Endothelial cell of umbilical vein (primary cell): ENCODE data around the gene GRIFIN. TPM values are rescaled to one million over a fixed set of nuclear protein-coding genes. Genes with fewer than 3 reads are reported as not detected.

Source experiments
- BruUV-seq: library from RNA; stranded (reverse); fragments of 400-500 nt; replicated peaks from 2 replicates; lab custom pipeline; 2021; lab: Mats Ljungman, UMichigan
- CTCF ChIA-PET: fragments of 300-600, 350-600 bp; sonication (Branson Sonifier 250); formaldehyde crosslinking; loops from one replicate; lab custom pipeline; 2021; ENCODE audit warnings: antibody characterized with exemption, inconsistent platforms; lab: Charles Lee
- POLR2A ChIA-PET: fragments of 300-600, 350-600 bp; sonication (Branson Sonifier 250); formaldehyde crosslinking; loops from one replicate; lab custom pipeline; 2021; ENCODE audit warnings: antibody characterized with exemption, inconsistent platforms; lab: Charles Lee
- DNase-seq: peaks from one replicate; pipeline ENCODE4 v3.0.0-alpha.2; 2011; ENCODE audit warnings: low read depth, low spot score
- FAIRE-seq: peaks from 2 replicates; lab custom pipeline; 2011; peaks lifted over from hg19 to GRCh38; lab: Jason Lieb, UNC
- H2AFZ ChIP-seq: 2 replicates; pipeline ENCODE4 v1.6.0; 2012; ENCODE audit warnings: low read depth, low read length, control low read depth, inconsistent platforms
- H3K27ac ChIP-seq: 2 replicates; pipeline ENCODE4 v1.5.1; 2011; ENCODE audit warnings: low read depth, mild to moderate bottlenecking, control low read depth, low read length, moderate library complexity; ENCODE audit not compliant: insufficient read depth
- H3K27me3 ChIP-seq, 2 experiments: 2 replicates each; pipeline versions ENCODE4 v1.6.0 to v1.6.1; 2011; ENCODE audit warnings: low read length in 2 of 2, mixed read lengths in 1 of 2; ENCODE audit not compliant: control insufficient read depth in 2 of 2, insufficient read depth in 2 of 2
- H3K36me3 ChIP-seq, 2 experiments: 2 replicates in 1 of 2; 3 replicates in 1 of 2; pipeline ENCODE4 v1.5.1; 2011; ENCODE audit warnings: low read length in 2 of 2, mild to moderate bottlenecking in 1 of 2, moderate library complexity in 1 of 2; ENCODE audit not compliant: control insufficient read depth in 2 of 2, insufficient read depth in 2 of 2; ENCODE audit errors: extremely low read depth in 1 of 2
- H3K4me1 ChIP-seq: 3 replicates; pipeline ENCODE4 v1.5.1; 2011; ENCODE audit warnings: mild to moderate bottlenecking, low read length; ENCODE audit not compliant: control insufficient read depth, insufficient read depth; ENCODE audit errors: extremely low read depth
- H3K4me2 ChIP-seq: 2 replicates; pipeline ENCODE4 v1.6.1; 2011; ENCODE audit warnings: low read length, control low read depth, mixed read lengths; ENCODE audit not compliant: insufficient read depth
- H3K4me3 ChIP-seq, 3 experiments: fragments of 200-600 bp in 1 of 3; sonication (generic), shearing (Covaris generic) in 1 of 3; replicated peaks in 1 of 3; 2 replicates each; pipeline ENCODE4 v1.5.1; 2011 to 2016; ENCODE audit warnings: control low read depth in 3 of 3, low read length in 3 of 3, mild to moderate bottlenecking in 2 of 3, inconsistent platforms in 1 of 3, low read depth in 1 of 3, moderate library complexity in 1 of 3; ENCODE audit not compliant: insufficient read depth in 1 of 3
- H3K79me2 ChIP-seq: 2 replicates; pipeline ENCODE4 v1.6.0; 2012; ENCODE audit warnings: low read length, inconsistent platforms; ENCODE audit not compliant: control insufficient read depth, insufficient read depth
- H3K9ac ChIP-seq: replicated peaks from 2 replicates; pipeline ENCODE3; 2011; ENCODE audit warnings: low read length, control low read depth; ENCODE audit not compliant: insufficient read depth; ENCODE audit errors: extremely low read depth
- H3K9me1 ChIP-seq: replicated peaks from 3 replicates; pipeline ENCODE4 v1.6.0; 2011; ENCODE audit warnings: mild to moderate bottlenecking, low read length; ENCODE audit not compliant: control insufficient read depth, insufficient read depth; ENCODE audit errors: extremely low read depth
- H3K9me3 ChIP-seq: replicated peaks from 2 replicates; pipeline ENCODE4 v1.5.1; 2012; ENCODE audit warnings: low read length, inconsistent platforms; ENCODE audit not compliant: control insufficient read depth, insufficient read depth
- H4K20me1 ChIP-seq: replicated peaks from 2 replicates; pipeline ENCODE3; 2011; ENCODE audit warnings: mild to moderate bottlenecking, low read length; ENCODE audit not compliant: control insufficient read depth, insufficient read depth; ENCODE audit errors: extremely low read depth
- FOS ChIP-seq: IDR thresholded peaks from 2 replicates; pipeline ENCODE4 v1.6.1; 2011; ENCODE audit warnings: mild to moderate bottlenecking, low read length, moderate library complexity, borderline replicate concordance; ENCODE audit not compliant: insufficient read depth
- GATA2 ChIP-seq: IDR thresholded peaks from 2 replicates; pipeline ENCODE4 v1.7.0; 2011; ENCODE audit warnings: low read depth, mild to moderate bottlenecking, moderate library complexity, mixed read lengths, low read length; ENCODE audit not compliant: insufficient read length, insufficient read depth
- JUN ChIP-seq: IDR thresholded peaks from 2 replicates; pipeline ENCODE4 v1.6.1; 2011; ENCODE audit warnings: borderline replicate concordance, low read depth; ENCODE audit not compliant: insufficient read length, insufficient read depth
- MYC ChIP-seq: IDR thresholded peaks from one replicate; pipeline ENCODE4 v1.6.1; 2011; ENCODE audit warnings: mild to moderate bottlenecking, low read depth, low read length
- POLR2A ChIP-seq: IDR thresholded peaks from 2 replicates; pipeline ENCODE4 v1.6.1; 2012; ENCODE audit warnings: low read depth, mild to moderate bottlenecking, control low read depth, low read length
- POLR2AphosphoS5 ChIP-seq: IDR thresholded peaks from 2 replicates; pipeline ENCODE4 v1.6.1; 2012; ENCODE audit warnings: low read depth, mild to moderate bottlenecking, control low read depth, low read length, moderate library complexity; ENCODE audit not compliant: insufficient read depth
- dilution Hi-C: fragments of 300-500 bp; cut with MboI; formaldehyde crosslinking; loops from one replicate; pipeline ENCODE4 v1.15.0; 2019; ENCODE audit warnings: low sequenced_read_pairs; ENCODE audit not compliant: extremely low pct_ligation_motif_present
- intact Hi-C: fragments of 100-400 bp; cut with micrococcal nuclease; formaldehyde crosslinking; loops from one replicate; pipeline ENCODE4 v1.10.0; 2022
- polyA plus RNA-seq, 4 experiments: library from polyadenylated mRNA; depleted of rRNA in 3 of 4; stranded (reverse) in 3 of 4; unstranded in 1 of 4; fragments of >200 nt; gene quantifications; 2 replicates each; pipeline versions ENCODE4 v1.2.1 to v1.2.3, GENCODE V29; 2011 to 2012; ENCODE audit warnings: missing spikeins in 1 of 4
- total RNA-seq: library from RNA; stranded (reverse); gene quantifications from 2 replicates; pipeline ENCODE4 v1.2.3, GENCODE V29; 2021
- TF ChIP-seq, protein P1 (sequence below): IDR thresholded peaks from 2 replicates; pipeline ENCODE4 v1.6.1; 2011; ENCODE audit not compliant: insufficient read depth, insufficient read length
- TF ChIP-seq, protein P2 (sequence below), 2 donors: IDR thresholded peaks; 1 replicate in 1 of 2; 2 replicates in 1 of 2; pipeline ENCODE4 v1.5.1; 2011; ENCODE audit warnings: low read length in 2 of 2, mild to moderate bottlenecking in 2 of 2, moderate library complexity in 2 of 2, control low read depth in 1 of 2, inconsistent platforms in 1 of 2, low read depth in 1 of 2; ENCODE audit not compliant: insufficient read depth in 1 of 2; ENCODE audit errors: extremely low read depth in 1 of 2

The GRIFIN gene
- total and polyA plus RNA-seq, 2 donors (not counting 3 experiments of a cell fraction or from before 2014, with no cell fraction given) = not detected

DNA sequence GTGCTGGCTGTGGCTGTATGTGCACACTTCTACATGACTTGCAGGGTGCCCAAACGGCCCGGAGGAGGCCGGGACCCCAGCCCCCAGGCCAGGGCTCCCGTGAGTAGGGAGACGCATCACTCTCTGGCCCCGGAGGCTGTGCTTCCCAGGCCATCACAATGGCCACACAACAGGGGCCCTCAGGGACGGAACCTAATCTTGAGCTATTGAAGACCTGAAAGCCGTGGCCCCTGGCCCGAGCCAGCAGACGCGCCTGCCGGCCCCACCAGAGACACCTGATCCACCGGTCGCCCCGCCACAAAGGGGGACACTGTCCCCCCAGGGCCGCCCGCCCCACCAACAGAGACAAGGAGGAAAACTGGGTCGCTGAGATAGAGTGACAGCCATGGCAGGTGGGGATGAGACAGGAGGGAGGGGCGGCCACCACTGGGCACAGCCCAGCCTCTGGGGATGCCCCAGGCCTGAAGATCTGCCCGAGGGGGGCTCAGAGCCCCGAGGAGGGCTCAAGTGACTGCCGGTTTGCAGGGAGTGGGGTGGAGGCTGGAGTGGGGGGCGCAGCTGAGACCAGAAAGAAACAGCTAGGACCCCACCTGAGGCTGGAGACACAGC is 33.2 kb upstream of the GRIFIN start:
- BruUV-seq = no TSS peak
- H3K27ac ChIP-seq = no peak overlapping the region
- H3K9me3 ChIP-seq = no peaks in the 10 kb centered on the region
- DNase-seq = no peak
- ChIA-PET POLR2A (no interaction called here), CTCF (no interaction called here)
- H3K4me3 ChIP-seq = no peak overlapping the region
- no peaks in the 10 kb centered on the region for H3K27me3 ChIP-seq
- no peaks in the 10 kb centered on the region for H3K9me1 ChIP-seq
- no peak for FAIRE-seq
- peaks cover 20% of the 10 kb centered on the region for H3K4me1 ChIP-seq
- intact Hi-C loops = no loop called here
- H3K36me3 ChIP-seq = no peaks in the 10 kb centered on the region
- H3K79me2 ChIP-seq = no peaks in the 10 kb centered on the region
- no peak for TF ChIP-seq POLR2AphosphoS5
- TF ChIP-seq FOS = no peak
- no peak for TF ChIP-seq POLR2A
- TF ChIP-seq, protein P1, sequence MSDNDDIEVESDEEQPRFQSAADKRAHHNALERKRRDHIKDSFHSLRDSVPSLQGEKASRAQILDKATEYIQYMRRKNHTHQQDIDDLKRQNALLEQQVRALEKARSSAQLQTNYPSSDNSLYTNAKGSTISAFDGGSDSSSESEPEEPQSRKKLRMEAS = no peak
- TF ChIP-seq GATA2 = no peak
- TF ChIP-seq, protein P2, sequence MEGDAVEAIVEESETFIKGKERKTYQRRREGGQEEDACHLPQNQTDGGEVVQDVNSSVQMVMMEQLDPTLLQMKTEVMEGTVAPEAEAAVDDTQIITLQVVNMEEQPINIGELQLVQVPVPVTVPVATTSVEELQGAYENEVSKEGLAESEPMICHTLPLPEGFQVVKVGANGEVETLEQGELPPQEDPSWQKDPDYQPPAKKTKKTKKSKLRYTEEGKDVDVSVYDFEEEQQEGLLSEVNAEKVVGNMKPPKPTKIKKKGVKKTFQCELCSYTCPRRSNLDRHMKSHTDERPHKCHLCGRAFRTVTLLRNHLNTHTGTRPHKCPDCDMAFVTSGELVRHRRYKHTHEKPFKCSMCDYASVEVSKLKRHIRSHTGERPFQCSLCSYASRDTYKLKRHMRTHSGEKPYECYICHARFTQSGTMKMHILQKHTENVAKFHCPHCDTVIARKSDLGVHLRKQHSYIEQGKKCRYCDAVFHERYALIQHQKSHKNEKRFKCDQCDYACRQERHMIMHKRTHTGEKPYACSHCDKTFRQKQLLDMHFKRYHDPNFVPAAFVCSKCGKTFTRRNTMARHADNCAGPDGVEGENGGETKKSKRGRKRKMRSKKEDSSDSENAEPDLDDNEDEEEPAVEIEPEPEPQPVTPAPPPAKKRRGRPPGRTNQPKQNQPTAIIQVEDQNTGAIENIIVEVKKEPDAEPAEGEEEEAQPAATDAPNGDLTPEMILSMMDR (IDR thresholded peaks at IDR 0.05; ENCODE audit: extremely low read depth in 1 of 2, insufficient read depth in 1 of 2, low read depth in 1 of 2, low read length in 2 of 2) = no peak
- TF ChIP-seq JUN = no peak
- no peak for TF ChIP-seq MYC
- no peak overlapping the region for H2AFZ ChIP-seq
- H3K9ac ChIP-seq = no peak overlapping the region
- dilution Hi-C loops = no loop called here
- no peak overlapping the region for H3K4me2 ChIP-seq
- H4K20me1 ChIP-seq = no peaks in the 10 kb centered on the region
